ENCODE results near the gene DNAJC12. TPM values are rescaled to one million over a fixed set of nuclear protein-coding genes. Genes with fewer than 3 reads are reported as not detected.

The DNAJC12 gene
- total RNA-seq, 2 donors from 2014 or later: 8.2 to 26.2 TPM

DNA sequence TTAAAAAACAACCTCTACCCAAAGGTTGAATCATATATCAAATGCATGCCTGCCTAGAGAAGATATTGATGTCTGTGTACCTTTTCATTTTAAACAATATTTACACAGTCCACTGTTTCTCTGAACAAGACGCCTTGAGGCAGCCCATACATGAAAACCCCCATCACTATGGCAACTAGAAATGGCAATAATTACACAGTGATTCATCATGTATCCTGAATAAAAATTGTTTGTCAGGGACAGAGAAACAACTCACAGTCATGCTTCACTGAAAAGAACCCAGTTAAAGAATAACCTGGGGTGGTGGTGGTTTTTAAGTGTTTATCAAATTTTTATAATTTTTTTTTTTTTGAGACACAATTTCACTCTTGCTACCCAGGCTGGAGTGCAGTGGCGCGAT is 19.7 kb downstream of the DNAJC12 start:
- Histone ChIP-seq H3K4me3 (no peak overlapping the region), H3K4me1 (peaks cover 27% of the 10 kb centered on the region), H3K36me3 (replicated peaks in 1 of 2; ENCODE audit: insufficient read depth in 1 of 2, low read depth in 2 of 2) (no peaks in the 10 kb centered on the region), H3K27me3 (no peaks in the 10 kb centered on the region), H3K27ac (peak overlapping the region in 1 of 4 donors; percentile 28), H3K9me3 (no peaks in the 10 kb centered on the region)
- ATAC-seq (peak; percentile 76), DNase-seq (no peak)
- 68 to 80% methylated on average over 3 of the region's 3 CpGs for WGBS, 2 donors
- intact Hi-C loops (cut with DNase I): no loop called here
- TF ChIP-seq POLR2A (IDR thresholded peaks at IDR 0.05): no peak
- TF ChIP-seq, protein P1, sequence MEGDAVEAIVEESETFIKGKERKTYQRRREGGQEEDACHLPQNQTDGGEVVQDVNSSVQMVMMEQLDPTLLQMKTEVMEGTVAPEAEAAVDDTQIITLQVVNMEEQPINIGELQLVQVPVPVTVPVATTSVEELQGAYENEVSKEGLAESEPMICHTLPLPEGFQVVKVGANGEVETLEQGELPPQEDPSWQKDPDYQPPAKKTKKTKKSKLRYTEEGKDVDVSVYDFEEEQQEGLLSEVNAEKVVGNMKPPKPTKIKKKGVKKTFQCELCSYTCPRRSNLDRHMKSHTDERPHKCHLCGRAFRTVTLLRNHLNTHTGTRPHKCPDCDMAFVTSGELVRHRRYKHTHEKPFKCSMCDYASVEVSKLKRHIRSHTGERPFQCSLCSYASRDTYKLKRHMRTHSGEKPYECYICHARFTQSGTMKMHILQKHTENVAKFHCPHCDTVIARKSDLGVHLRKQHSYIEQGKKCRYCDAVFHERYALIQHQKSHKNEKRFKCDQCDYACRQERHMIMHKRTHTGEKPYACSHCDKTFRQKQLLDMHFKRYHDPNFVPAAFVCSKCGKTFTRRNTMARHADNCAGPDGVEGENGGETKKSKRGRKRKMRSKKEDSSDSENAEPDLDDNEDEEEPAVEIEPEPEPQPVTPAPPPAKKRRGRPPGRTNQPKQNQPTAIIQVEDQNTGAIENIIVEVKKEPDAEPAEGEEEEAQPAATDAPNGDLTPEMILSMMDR (IDR thresholded peaks at IDR 0.05): no peak

DNA sequence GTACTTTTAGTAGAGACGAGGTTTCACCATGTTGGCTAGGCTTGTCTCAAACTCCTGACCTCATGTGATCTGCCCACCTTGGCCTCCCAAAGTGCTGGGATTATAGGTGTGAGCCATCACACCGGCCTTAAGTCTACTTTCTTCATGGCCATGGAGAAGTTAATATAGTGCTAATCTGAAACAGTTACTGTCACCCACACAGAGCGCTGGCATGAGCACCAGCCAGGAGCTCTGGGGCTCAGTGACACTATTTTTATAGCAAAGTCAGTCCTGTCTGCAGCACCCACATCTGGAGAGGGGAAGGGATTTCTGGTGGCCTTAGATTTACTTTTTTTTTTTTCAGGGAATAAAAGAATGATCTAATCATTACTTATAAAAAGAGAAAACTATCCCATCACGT is 21.3 kb downstream of the DNAJC12 start:
- Histone ChIP-seq H3K36me3 (replicated peaks in 1 of 2; ENCODE audit: insufficient read depth in 1 of 2, low read depth in 2 of 2) (no peaks in the 10 kb centered on the region), H3K4me3 (no peak overlapping the region), H3K4me1 (peaks cover 27% of the 10 kb centered on the region), H3K27ac (peak overlapping the region in 1 of 4 donors; percentile 46), H3K27me3 (no peaks in the 10 kb centered on the region), H3K9me3 (no peaks in the 10 kb centered on the region)
- intact Hi-C loops (cut with DNase I): no loop called here
- no peak for TF ChIP-seq POLR2A (IDR thresholded peaks at IDR 0.05)
- TF ChIP-seq, protein P1 (IDR thresholded peaks at IDR 0.05): no peak
- WGBS, 2 donors: 75 to 85% methylated on average over 4 of the region's 4 CpGs
- ATAC-seq (no peak), DNase-seq (no peak)

DNA sequence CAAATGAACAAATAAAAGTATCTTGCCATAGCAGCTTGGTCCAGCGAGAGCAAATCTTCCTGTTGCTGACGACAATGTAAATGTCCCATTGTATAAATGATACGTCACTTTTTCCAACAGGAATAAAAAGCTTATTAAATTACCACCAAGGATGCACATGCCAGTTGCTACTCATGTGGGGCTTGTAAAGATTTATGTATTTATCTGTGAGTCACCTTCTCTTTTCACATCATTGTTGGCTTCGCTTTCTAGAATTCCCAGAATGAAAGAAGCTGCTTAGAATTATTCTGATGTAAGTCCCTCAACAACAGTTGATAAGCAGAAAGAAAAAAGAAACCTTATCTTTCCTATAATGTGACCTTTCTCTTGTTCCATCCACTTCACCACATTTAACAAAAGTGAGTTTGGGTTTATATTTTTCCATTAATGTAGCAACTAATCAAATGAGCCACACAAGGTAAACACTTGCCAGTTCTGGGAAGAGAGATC is 22.4 kb downstream of the DNAJC12 start:
- no peaks in the 10 kb centered on the region for H3K9me3 ChIP-seq
- no peak for DNase-seq
- H3K27me3 ChIP-seq: no peaks in the 10 kb centered on the region
- ATAC-seq: peak; percentile 59
- no peak overlapping the region for H3K4me3 ChIP-seq
- no peaks in the 10 kb centered on the region for H3K36me3 ChIP-seq (replicated peaks in 1 of 2; ENCODE audit: insufficient read depth in 1 of 2, low read depth in 2 of 2)
- 68 to 79% methylated on average over 4 of the region's 4 CpGs for WGBS, 2 donors
- intact Hi-C loops (cut with DNase I): no loop called here
- TF ChIP-seq, protein P1 (IDR thresholded peaks at IDR 0.05): no peak
- no peak for TF ChIP-seq POLR2A (IDR thresholded peaks at IDR 0.05)
- peaks cover 27% of the 10 kb centered on the region for H3K4me1 ChIP-seq
- peak overlapping the region in 1 of 4 donors; percentile 46 for H3K27ac ChIP-seq

DNA sequence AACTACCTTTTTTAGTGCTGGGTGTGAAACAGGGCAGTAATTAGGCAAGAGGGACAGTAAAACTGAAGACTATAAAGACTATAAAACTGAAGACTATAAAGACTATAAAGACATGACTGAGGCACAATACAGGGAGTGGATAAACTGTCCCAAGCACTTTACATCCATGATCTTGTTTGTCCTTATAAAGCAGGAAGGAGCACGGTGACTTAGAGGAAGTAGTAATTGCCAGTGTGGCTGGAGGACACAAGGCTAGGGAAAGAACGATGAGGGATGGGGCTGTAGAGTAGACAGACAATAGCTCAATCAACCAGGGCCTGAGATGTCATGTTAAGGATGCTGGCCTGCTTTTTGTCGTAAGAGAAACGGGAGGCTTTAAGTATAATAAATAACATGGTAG is 26.0 kb downstream of the DNAJC12 start:
- ATAC-seq: no peak
- WGBS, 2 donors: 74 to 91% methylated on average over 4 of the region's 4 CpGs

DNA sequence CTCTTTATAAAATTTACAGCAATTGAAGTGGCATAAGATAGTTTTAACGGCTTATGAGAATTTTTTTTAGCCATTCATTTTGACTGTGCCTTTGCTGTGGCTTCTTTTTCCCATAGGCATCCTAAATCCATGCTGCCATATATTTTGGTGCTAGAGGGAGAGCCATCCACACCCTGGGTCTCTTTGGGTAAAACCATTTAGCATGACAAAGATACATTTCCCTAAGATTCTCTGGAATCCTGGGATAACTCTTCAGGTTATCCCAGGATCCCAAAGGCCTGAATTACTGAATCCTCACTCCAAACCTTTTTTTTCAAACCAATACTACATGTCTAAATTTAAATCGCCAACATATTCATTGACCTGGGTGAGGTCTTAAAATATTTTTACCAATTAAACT is 28.9 kb downstream of the DNAJC12 start:
- H3K27me3 ChIP-seq: no peaks in the 10 kb centered on the region
- no peak overlapping the region for H3K4me3 ChIP-seq
- no peaks in the 10 kb centered on the region for H3K36me3 ChIP-seq (replicated peaks in 1 of 2; ENCODE audit: insufficient read depth in 1 of 2, low read depth in 2 of 2)
- H3K27ac ChIP-seq: no peak overlapping the region
- DNase-seq (no peak), ATAC-seq (no peak)
- no peaks in the 10 kb centered on the region for H3K9me3 ChIP-seq
- peaks cover 8% of the 10 kb centered on the region for H3K4me1 ChIP-seq
- TF ChIP-seq POLR2A (IDR thresholded peaks at IDR 0.05): no peak
- TF ChIP-seq, protein P1 (IDR thresholded peaks at IDR 0.05): no peak
- intact Hi-C loops (cut with DNase I): no loop called here
- 90 to 95% methylated on average over 2 of the region's 2 CpGs for WGBS, 2 donors

More for the DNA sequence above, 26.0 kb downstream of the DNAJC12 start:
- Histone ChIP-seq H3K9me3 (no peaks in the 10 kb centered on the region), H3K4me3 (no peak overlapping the region), H3K27ac (no peak overlapping the region), H3K36me3 (replicated peaks in 1 of 2; ENCODE audit: insufficient read depth in 1 of 2, low read depth in 2 of 2) (no peaks in the 10 kb centered on the region), H3K27me3 (no peaks in the 10 kb centered on the region), H3K4me1 (peaks cover 8% of the 10 kb centered on the region)
- DNase-seq: no peak
- TF ChIP-seq, protein P1 (IDR thresholded peaks at IDR 0.05): no peak
- no peak for TF ChIP-seq POLR2A (IDR thresholded peaks at IDR 0.05)
- intact Hi-C loops (cut with DNase I): no loop called here
